Adrenal gland (tissue), 12 donors: Measurements from ENCODE around the gene ZNF467. TPM values are rescaled to one million over a fixed set of nuclear protein-coding genes. Genes with fewer than 3 reads are reported as not detected.
A peak's percentile ranks its signal among the peaks of the same experiment; 100 is the strongest.

Experiments
- DNase-seq, 7 donors: peaks; one replicate each; pipeline ENCODE4 v3.0.0-alpha.2; 2019 to 2020
- H3K27ac ChIP-seq, 5 donors: fragments of 200-600 bp; sonication (generic) in 4 of 5; 1 replicate in 3 of 5; 2 replicates in 2 of 5; pipeline versions ENCODE4 v1.5.1 to v1.8.0; 2016 to 2020; ENCODE audit warnings: mild to moderate bottlenecking in 1 of 5
- H3K27me3 ChIP-seq: fragments of 200-600 bp; 2 replicates; pipeline ENCODE4 v1.8.0; 2021
- H3K36me3 ChIP-seq, 2 donors: fragments of 200-600 bp; replicated peaks in 1 of 2; 1 replicate in 1 of 2; 2 replicates in 1 of 2; pipeline versions ENCODE4 v1.5.1 to v1.8.0; 2018 to 2022
- H3K4me1 ChIP-seq, 2 donors: fragments of 200-600 bp; replicated peaks in 1 of 2; 1 replicate in 1 of 2; 2 replicates in 1 of 2; pipeline versions ENCODE4 v1.5.1 to v1.8.0; 2018 to 2021
- H3K4me3 ChIP-seq, 4 donors: fragments of 200-600 bp; sonication (generic) in 3 of 4; one replicate each; pipeline ENCODE4 v1.5.1; 2016 to 2018
- H3K9me3 ChIP-seq, 3 donors: fragments of 200-600 bp; sonication (generic) in 1 of 3; replicated peaks in 1 of 3; 1 replicate in 2 of 3; 2 replicates in 1 of 3; pipeline versions ENCODE4 v1.5.1 to v1.8.0; 2016 to 2021
- CTCF ChIP-seq, 6 experiments: fragments of 450-650 bp in 4 of 6; fragments of 200-600 bp in 2 of 6; sonication (generic) in 1 of 6; IDR thresholded peaks; 1 replicate in 5 of 6; 2 replicates in 1 of 6; pipeline versions ENCODE4 v1.5.1 to v1.8.0; 2016 to 2021; ENCODE audit warnings: antibody characterized with exemption in 6 of 6, mild to moderate bottlenecking in 2 of 6, moderate library complexity in 1 of 6
- POLR2A ChIP-seq, 2 donors: fragments of 450-650 bp; IDR thresholded peaks; one replicate each; pipeline ENCODE4 v1.6.1; 2017; ENCODE audit warnings: antibody characterized with exemption in 2 of 2, mild to moderate bottlenecking in 2 of 2, moderate library complexity in 1 of 2
- WGBS, 4 donors: extraction: QIAGEN DNeasy Blood & Tissue Kit in 2 of 4; methylation state at CpG; one replicate each; pipeline versions ENCODE4 v1.1.5 to v1.1.7; 2013 to 2017; 5-methylcytosine and 5-hydroxymethylcytosine counted together
- intact Hi-C, 2 donors: fragments of 100-400 bp; cut with DNase I; formaldehyde crosslinking; loops; one replicate each; pipeline versions ENCODE4 v1.14.1 to v1.15.0; 2022 to 2023
- polyA plus RNA-seq, 3 donors: library from polyadenylated mRNA; stranded (reverse); fragments of 200-250 nt in 2 of 3; fragments of 350-450 nt in 1 of 3; fragmentation: Illumina TruSeq in 1 of 3; extraction: RNeasy Lipid Tissue Mini Kit (QIAGEN cat#74804) in 1 of 3; gene quantifications; one replicate each; pipeline ENCODE4 v1.2.3, GENCODE V29; 2013 to 2014
- total RNA-seq, 9 donors: library from RNA; depleted of rRNA in 4 of 9; stranded (reverse); fragments of >200 nt in 4 of 9; fragments of 120-200 nt in 1 of 9; fragmentation: NEBNext Ultra II Directional in 1 of 9; extraction: Animal tissue kit (Norgen Biotek cat#: 25700) in 1 of 9; gene quantifications; one replicate each; pipeline versions ENCODE4 v1.1.0 to v1.2.4, GENCODE V29; 2013 to 2023
- donor health status: healthy with polysubstance abuse.
- donor health status: Bipolar disorder and iron deficiency.
- donor health status: DM: yes; HTN: yes; CAD: no.
- donor health status: DM: no; HTN: no; CAD: no.
- donor health status: DM: no; HTN: no; CAD: no.
- donor health status: DM: yes; HTN: yes; CAD: no.

The ZNF467 gene
- total and polyA plus RNA-seq, 12 donors: 1.2 to 44.2 (median 18.6) TPM

GRCh38 chr7:149722356-149722957 is 50.9 kb downstream of the ZNF467 start:
- peak in 2 of 7 donors; percentile 11 to 19 for DNase-seq
- H3K36me3 ChIP-seq: peaks cover 0 to 28% of the 10 kb centered on the region in 2 donors
- intact Hi-C loops: no loop called here
- H3K4me1 ChIP-seq: no peaks in the 10 kb centered on the region
- 83 to 96% (median 86%) methylated on average over 10 to 20 of the region's 20 CpGs for WGBS, 4 donors
- H3K9me3 ChIP-seq: no peaks in the 10 kb centered on the region
- no peaks in the 10 kb centered on the region for H3K27me3 ChIP-seq
- no peak overlapping the region for H3K4me3 ChIP-seq
- H3K27ac ChIP-seq: no peak overlapping the region
- TF ChIP-seq CTCF (IDR thresholded peaks at IDR 0.05): no peak
- TF ChIP-seq POLR2A (IDR thresholded peaks at IDR 0.05): no peak

GRCh38 chr7:149721084-149721601 is 52.2 kb downstream of the ZNF467 start:
- peaks cover 0 to 28% of the 10 kb centered on the region in 2 donors for H3K36me3 ChIP-seq
- DNase-seq: peak in 4 of 7 donors; percentile 9 to 13 (median 9)
- no peaks in the 10 kb centered on the region for H3K27me3 ChIP-seq
- H3K4me3 ChIP-seq: no peak overlapping the region
- 92 to 97% (median 93%) methylated on average over 5 to 16 of the region's 16 CpGs for WGBS, 4 donors
- H3K27ac ChIP-seq: no peak overlapping the region
- TF ChIP-seq POLR2A (IDR thresholded peaks at IDR 0.05) (no peak), CTCF (IDR thresholded peaks at IDR 0.05) (no peak)
- intact Hi-C loops: no loop called here
- peaks cover 0 to 3% of the 10 kb centered on the region in 2 donors for H3K4me1 ChIP-seq
- H3K9me3 ChIP-seq: no peaks in the 10 kb centered on the region

- no peaks in the 10 kb centered on the region for H3K9me3 ChIP-seq
- peaks cover 1 to 9% of the 10 kb centered on the region in 2 donors for H3K4me1 ChIP-seq
- no peak for TF ChIP-seq CTCF (IDR thresholded peaks at IDR 0.05)
- no peak for TF ChIP-seq POLR2A (IDR thresholded peaks at IDR 0.05)
- intact Hi-C loops: no loop called here
- DNase-seq: peak; percentile 36 to 85 (median 54)
- peaks cover 0 to 28% of the 10 kb centered on the region in 2 donors for H3K36me3 ChIP-seq
- WGBS, 4 donors: 86 to 93% (median 88%) methylated on average over 13 to 22 of the region's 22 CpGs
- H3K27me3 ChIP-seq: no peaks in the 10 kb centered on the region
- no peak overlapping the region for H3K4me3 ChIP-seq
- H3K27ac ChIP-seq: no peak overlapping the region
Measured at GRCh38 chr7:149720372-149721083, 52.9 kb downstream of the ZNF467 start.

- no peaks in the 10 kb centered on the region for H3K27me3 ChIP-seq
- TF ChIP-seq CTCF (IDR thresholded peaks at IDR 0.05): no peak
- TF ChIP-seq POLR2A (IDR thresholded peaks at IDR 0.05): no peak
- peaks cover 7 to 14% of the 10 kb centered on the region in 2 donors for H3K4me1 ChIP-seq
- peak in 4 of 7 donors; percentile 4 to 33 (median 10) for DNase-seq
- 75 to 89% (median 81%) methylated on average over 5 of the region's 5 CpGs for WGBS, 4 donors
- intact Hi-C loops: no loop called here
- no peaks in the 10 kb centered on the region for H3K9me3 ChIP-seq
- H3K27ac ChIP-seq: no peak overlapping the region
- H3K4me3 ChIP-seq: no peak overlapping the region
- peaks cover 0 to 28% of the 10 kb centered on the region in 2 donors for H3K36me3 ChIP-seq
Measured at GRCh38 chr7:149719912-149720335, 53.5 kb downstream of the ZNF467 start.
